IPS DF 4.7 (cell line): ENCODE data around the gene ATG9B.
"Not testable (repeated sequence)": the region's sequence is repeated elsewhere in the genome, so short reads cannot be mapped to it uniquely, and the experiment has no call there.

Source experiments
- DNase-seq: peaks from one replicate; pipeline ENCODE4 v3.0.0-alpha.2; 2013; ENCODE audit warnings: low spot score; ENCODE audit errors: extremely low read depth

The ATG9B gene

DNA sequence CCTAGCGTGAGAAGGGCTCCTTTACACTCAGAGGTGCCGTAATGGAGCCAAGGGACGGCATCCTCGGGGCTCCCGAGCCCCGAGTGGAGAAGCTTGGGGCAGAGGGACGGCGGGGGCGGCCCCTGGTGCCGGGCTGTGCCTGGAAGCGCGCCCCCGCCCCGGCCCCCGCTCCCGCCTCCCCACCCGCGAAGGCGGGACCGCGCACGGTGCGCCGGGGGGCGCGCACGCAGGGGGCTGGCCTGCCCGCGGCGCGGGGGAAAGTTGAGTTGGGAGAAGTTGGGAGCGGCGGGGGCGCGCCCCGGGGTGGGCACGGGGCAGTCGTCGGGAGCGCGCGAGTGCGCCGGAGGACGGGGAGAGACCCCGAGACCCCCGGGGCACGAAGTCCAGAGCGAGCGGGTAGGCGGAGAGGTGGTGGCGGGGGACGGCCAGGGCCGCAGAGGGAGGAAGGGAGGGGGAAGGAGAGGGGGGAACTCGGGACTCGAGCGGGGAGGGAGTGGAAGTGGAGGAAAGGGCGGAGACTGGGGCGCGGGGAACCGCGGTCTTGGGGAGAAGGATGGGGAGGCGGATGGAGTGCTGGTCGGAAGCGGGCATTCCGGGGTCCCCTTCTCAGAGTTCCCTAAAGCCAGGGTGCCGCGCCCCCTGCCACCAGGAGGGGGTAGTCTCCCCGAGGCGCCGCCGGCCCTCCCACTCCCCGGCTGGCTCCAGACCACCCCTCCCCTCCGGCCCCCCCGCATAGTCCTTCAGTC lies 35.2 kb upstream of the ATG9B start, which contains the start of gene SLC4A2:
TSS of gene SLC4A2 (plus strand) at position 223 of the 746 bp plus-strand sequence. CDS start 2,399 bp downstream, outside the sequence.
- no peak for DNase-seq

DNA sequence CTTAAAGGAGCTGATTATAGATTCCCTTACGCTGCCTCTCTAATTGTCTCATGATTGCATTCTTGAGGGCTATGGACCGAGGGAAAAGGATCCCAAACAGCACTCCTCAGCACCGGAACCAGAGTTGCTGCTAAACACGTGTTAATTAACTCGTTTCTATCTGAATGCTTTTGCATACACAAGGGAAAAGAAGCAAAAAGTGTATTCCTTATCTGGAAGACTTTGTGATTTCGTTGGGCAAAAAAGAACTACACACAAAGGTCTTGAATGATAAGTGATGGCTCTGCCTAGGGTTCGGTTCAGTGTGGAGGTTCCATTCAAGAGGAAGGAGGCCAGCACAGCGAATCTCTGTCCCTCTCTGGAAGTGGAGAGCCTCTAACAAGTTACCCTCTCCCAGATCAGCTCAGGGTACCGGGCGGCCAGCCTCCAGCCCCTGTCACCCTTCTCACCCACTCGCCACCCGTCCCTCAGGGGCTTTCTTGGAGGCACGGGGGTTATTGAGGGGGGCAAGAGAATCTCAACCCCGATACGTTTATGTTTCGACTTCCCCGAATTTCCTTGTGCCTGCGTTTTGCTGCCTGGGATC lies 34.6 kb upstream of the ATG9B start:
- no peak for DNase-seq

DNA sequence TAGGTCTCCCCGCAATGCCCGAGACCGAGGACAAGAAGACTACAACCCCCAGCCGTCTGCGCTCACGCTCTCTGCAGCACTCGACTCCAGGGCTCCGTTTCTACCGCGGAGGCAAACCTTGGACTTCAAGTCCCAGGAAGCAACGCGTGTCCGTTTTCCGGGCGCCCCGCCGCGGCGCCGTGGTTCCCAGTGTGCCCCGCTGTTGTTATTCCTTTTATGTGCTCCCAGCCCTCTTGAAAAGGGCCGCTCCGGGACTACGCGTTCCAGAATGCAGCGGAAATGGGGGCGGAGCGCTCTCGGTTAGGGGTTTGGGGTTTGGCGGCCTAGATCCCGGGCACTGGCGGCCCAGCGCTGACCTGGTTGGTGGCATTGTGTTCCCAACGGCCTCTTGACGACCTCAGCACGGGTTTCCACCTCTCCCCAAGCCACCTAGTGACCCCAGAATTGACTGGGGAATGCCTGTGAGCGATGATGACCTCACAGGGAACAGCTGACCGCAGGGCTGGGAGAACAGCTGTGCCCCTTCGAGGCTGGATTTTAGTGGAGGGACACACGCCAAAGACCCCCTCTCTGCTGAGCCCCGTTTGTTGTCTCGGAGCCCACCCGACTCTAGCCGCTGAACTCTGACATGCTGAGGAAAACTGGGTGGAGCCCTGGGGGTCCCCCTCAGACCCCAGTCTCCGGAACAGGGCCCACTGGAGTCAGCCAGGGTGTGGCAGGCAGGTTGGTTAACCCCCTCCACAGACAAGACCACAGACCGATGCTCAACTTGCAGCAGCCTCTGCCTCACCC lies 33.9 kb upstream of the ATG9B start:
- peak; percentile 98 for DNase-seq

DNA sequence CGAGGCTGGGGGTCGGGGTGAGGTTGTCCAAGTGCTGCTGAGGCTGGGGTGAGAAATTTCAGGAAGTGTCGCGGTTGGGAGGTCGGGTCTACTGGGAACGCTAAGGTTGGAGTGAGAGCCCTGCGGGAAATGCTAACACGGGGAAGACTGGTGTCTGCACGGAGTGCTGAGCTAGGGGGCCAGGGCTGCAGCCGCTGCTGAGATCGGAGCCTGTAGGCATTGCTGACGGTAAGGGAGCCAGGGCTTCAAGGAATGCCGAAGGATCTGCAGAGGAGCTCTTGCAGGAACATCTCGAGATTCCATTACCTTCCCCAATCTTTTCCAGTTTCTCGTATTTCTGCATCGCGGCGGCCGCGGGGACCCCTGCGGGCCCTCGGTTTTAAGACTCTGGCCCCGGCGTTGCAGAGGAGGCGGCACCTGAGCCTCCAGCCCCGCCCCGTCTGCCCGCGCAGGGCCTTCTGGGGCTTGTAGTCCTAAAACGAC lies 33.3 kb upstream of the ATG9B start, which contains the start of gene CDK5:
TSS of gene CDK5 (minus strand) at position 392 of the 483 bp plus-strand sequence. CDS start at position 343, 49 bp downstream.
- no peak for DNase-seq

DNA sequence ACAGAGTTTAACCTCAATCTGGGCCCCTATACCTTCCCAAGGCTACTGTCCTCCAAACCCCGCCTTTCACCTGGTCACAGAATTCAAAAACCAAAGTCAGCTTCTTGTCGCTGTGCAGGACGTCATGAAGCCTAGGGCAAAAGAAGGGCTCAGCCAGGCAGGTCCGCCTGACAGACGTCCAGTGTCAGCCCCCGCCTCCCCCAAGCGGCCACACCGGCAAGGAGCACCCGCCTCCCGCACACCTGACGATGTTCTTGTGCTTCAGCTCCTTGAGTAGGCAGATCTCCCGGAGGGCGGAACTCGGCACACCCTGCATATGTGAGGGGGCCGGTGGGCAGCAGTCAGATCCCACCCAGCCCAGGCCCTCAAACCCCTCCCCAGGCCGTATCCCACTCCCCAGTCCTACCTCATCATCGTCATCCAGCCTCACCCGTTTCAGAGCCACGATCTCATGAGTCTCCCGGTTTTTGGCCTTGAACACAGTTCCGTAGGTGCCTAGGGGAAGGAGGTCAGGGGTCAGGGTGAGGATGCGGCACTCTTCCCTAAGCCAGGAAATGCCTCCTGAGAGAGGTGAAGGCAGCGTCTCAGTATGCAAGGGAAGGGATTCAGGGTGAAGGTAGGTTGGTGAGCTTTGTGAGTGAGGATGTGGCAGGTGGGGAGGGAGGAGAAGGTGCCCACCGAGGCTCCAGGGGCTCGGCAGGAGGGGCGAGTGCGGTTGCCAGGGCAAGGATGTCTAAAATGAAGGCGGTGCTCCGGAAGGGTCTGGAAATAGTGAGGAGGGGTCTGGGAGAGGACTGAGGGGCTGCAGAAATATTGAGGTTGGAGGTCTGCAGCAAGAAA lies 32.6 kb upstream of the ATG9B start:
- no peak for DNase-seq

DNA sequence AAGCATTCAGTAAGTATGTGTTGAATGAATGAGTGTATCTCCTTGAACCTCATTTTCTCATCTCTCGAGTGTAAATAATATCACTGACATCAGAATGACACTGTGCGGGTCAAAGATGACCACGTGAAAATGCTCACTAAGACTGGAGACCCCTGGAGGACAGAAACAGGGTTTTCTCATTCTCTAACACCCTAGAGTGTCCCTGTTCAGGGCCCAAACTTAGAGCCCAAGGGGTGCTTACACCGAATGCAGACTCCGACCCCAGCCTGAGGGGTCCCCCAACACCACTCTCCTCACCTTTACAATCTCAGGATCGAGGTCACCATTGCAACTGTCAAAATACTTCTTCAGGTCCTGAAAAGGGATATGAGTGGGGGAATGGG lies 32.0 kb upstream of the ATG9B start:
- DNase-seq: no peak

DNA sequence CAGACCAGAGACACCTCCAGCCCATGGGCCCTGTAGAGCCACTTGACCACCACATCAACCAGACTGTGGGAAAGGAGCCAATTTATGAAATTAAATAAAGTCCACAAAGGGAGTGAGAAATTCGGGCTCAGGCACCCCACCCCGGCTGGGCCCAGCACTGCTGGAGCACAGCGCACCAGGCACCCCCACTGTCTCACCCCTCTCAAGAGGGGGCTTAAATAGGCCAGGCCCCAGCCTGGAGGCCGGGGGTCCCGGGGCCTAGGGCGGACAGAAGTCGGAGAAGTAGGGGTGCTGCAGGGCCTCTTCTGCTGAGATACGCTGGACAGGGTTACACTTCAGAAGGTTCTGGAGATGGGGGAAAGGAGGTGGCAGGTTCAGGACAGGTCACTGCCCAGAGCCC lies 29.5 kb upstream of the ATG9B start:
- DNase-seq: no peak

DNA sequence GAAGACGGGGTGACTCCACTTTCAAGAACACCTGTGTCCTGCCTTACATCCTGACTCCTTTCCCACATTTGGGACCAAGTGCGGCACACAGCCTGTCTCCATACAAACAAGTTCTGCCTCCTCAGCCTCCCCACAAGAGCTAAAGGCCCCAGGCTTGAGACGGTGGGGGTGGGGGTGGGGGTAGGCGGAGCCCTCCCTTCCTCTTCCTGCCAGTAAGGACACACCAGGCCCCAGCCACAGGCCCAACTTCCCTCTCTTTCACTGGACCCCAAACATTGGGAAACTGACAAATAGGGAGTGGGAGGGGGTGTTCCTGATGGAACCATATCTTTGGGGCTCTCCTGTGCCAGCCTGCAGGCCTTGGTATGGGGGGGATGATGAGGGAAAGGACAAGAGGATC lies 28.8 kb upstream of the ATG9B start:
- DNase-seq: no peak

DNA sequence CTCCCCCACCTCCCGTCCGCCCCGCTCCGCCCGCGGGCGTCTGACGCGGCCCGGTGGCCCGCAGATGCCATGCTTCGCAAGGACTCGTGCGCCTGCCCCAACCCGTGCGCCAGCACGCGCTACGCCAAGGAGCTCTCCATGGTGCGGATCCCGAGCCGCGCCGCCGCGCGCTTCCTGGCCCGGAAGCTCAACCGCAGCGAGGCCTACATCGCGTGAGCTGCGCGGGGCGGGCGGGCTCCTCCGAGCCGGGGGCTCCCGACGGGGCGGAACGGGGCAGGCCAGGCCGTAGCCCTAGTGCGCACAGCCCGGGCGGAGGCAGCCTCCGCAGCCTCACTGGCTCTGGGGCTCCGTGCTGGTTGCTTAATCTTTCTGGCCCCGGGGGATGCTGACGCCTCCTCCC lies 26.8 kb upstream of the ATG9B start:
- DNase-seq: no peak

DNA sequence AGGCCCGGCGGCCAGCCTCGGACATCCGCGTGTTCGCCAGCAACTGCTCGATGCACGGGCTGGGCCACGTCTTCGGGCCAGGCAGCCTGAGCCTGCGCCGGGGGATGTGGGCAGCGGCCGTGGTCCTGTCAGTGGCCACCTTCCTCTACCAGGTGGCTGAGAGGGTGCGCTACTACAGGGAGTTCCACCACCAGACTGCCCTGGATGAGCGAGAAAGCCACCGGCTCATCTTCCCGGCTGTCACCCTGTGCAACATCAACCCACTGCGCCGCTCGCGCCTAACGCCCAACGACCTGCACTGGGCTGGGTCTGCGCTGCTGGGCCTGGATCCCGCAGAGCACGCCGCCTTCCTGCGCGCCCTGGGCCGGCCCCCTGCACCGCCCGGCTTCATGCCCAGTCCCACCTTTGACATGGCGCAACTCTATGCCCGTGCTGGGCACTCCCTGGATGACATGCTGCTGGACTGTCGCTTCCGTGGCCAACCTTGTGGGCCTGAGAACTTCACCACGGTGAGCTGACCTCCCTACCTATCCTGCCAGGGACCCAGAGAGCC lies 24.7 kb upstream of the ATG9B start:
- no peak for DNase-seq

DNA sequence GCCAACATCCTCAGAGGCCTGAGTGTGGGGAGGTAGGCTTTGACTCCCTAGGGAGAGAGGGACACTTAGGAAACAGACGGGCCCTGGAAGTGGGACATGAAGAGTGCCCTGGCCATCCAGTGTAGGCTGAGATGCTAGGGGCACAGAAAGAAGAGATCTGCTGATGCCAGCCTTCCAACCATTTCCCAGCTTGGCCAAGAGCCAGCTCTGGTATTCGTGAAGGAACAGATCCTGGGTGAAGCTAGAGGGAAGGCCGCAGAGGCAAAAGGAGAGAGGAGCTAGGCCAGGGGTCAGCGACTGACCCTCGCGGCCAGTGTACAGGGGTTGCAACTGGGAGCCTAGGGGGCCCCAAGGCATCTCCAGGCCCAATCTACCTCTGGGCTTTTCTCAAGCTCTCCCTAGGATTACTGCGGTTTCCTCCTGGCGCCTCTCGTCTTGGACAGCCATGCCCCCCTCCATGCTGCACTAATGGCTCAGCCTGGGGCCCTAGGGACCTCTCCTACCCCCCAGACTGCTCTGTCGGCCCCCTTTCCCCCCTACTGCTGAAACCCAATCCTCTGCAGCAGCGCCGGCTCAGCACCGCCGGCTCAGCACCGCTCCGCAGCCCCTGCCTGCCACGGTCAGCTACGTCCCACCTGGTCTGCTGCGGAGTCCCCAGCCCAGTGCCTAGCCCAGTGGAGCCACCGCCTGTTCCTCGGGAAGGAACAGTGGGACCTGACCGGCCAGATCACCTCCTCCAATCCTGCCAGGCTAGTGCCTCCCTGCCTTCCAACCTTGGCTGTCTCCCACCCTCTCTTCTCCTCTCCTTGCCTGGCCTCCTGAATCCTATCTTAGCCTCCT lies 23.9 kb upstream of the ATG9B start, which contains the start of gene ASIC3:
TSS of gene ASIC3 (plus strand) at position 556 of the 840 bp plus-strand sequence. CDS start 355 bp downstream, outside the sequence.
- no peak for DNase-seq

DNA sequence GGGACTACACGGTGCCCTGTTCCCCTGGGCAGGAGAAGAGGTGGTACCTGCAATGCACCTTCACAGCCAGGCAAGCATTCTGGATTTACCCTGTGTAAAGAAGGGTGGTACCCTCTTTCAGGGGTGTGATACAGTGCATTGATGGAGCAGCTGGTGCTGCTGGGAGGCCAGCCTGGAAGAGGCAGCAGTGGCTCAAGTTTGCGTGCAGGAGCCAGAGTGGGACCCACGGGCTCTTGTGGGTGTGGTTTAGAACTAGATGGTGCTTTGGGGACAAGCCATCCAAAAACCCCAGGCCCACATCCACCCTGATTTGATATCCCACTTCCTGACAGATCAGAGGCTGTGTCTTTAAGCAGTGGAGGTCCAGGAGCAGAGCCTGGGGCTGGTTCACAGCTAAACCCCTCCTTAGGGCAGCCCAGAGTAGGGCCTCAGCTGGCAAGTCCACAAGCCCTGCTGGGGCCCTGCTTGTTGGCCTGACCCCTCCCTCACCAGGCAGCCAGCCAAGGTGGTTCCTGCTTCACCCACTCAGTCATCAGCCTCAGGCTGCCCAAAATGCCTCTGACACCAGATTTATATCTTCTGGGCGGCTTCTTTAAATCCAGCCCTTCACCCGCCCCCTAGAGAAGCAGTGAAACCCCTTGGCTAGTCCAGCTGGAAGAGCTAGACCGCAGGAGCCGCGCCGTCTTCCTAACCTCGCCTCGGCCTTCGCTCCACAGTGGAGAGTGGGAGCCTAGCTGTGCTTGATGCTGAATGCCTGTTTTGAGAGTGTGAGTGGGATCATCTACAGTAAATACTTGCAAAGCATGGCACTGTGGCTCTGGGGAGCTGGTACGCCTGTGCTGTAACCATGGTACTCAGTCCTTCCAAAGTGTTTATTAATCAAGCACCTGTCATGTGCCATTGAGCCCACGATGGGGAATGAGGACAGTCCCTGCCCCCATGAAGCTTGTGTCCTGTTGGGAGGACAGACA lies 22.6 kb upstream of the ATG9B start:
- no peak for DNase-seq

DNA sequence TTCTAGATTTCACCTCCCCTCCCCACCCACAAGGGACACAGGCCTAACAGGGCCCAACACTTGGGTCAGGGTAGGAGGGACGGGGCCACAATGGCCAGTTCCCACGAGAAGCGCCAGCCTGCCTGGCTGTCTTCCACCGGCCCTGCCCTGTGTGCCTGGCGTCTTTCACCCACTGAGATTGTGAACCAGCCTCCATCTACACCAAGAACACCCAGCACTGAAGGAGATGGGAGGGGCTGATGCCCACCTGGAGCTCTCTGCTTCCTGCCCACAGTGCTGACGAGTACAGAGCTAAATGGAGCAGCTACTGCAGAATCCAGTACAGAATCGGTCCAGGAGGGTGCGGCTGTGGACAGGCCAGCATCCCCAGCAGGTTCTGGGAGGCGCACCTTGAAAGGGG lies 21.7 kb upstream of the ATG9B start:
- no peak for DNase-seq

DNA sequence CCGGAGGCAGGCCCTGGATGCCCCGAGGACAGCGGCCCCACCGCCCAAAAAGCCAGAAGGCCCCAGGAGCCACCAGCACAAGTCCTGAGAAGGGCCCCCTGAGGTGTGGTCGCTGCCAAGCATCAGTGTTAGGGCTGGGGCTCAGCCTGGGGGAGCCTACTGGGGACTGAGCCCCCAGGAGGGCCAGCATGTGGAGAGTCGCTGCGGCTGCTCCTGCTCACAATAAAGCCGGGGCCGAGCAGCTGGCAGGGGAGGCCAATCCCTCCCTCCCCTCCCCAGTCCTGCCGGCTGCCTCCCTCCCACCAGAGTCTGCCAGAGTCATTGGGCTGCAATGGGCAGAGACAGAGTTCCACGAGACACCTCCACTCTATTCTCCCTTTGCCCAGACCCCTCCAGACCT lies 21.0 kb upstream of the ATG9B start:
- no peak for DNase-seq

DNA sequence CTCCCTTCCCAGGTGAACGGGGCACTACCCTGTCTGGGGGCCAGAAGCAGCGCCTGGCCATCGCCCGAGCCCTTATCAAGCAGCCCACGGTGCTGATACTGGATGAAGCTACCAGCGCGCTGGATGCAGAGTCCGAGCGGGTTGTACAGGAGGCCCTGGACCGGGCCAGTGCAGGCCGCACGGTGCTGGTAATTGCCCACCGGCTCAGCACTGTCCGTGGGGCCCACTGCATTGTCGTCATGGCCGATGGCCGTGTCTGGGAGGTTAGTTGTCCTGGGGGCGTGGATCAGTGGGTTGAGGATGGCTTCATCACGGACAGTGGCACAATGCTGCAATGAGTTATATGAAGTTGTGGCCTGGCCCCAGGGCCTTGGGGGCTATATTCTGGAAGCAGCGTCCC lies 19.7 kb upstream of the ATG9B start:
- no peak for DNase-seq

DNA sequence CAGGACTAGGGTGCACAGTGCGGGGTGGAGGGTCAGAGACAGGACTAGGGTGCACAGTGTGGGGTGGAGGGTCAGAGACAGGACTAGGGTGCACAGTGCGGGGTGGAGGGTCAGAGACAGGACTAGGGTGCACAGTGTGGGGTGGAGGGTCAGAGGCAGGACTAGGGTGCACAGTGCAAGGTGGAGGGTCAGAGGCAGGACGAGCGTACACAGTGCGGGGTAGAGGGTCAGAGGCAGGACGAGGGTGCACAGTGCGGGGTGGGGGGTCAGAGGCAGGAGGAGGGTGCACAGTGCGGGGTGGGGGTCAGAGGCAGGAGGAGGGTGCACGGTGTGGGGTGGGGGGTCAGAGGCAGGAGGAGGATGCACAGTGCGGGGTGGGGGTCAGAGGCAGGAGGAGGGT lies 19.2 kb upstream of the ATG9B start:
- DNase-seq: not testable (repeated sequence)

DNA sequence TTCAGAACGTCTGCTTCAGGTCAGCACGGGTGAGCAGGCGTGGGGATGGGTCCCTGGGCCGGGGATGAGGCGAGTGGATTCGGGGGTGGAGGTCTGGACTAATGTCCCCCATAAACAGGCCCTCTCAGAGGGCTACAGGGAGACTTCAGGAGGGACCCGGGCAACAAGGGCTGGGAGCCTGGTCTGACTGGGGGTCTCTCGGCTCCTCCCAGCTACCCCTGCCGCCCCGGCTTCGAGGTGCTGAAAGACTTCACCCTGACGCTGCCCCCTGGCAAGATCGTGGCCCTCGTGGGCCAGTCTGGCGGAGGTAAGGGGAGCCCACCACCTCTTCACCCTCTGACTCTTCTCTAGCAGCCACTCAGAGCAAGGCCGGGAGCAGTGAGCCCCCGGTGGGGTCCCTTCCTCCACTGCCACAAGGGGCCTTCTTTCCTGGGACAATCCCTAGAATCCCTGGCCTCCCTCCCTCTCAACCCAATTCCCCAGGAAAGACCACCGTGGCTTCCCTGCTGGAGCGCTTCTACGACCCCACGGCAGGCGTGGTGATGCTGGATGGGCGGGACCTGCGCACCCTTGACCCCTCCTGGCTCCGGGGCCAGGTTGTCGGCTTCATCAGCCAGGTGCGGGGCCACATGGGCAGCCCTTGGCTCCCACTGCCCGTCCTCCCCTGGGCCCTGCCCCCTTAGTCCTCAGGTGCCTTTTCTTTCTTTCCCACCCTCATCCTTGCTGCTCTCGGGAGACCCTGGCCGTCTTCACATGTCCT lies 16.5 kb upstream of the ATG9B start:
- no peak for DNase-seq
